Left ventricle myocardium inferior (tissue), 1 donor: ENCODE data around the gene CNGA1. TPM values are rescaled to one million over a fixed set of nuclear protein-coding genes. Genes with fewer than 3 reads are reported as not detected.

Experiments used
- DNase-seq: peaks from one replicate; pipeline ENCODE4 v3.0.0-alpha.2; 2020
- H3K27ac ChIP-seq: fragments of 200-600 bp; replicated peaks from 2 replicates; pipeline ENCODE4 v1.8.0; 2021
- H3K27me3 ChIP-seq: fragments of 200-600 bp; 2 replicates; pipeline ENCODE4 v1.8.0; 2021; ENCODE audit warnings: low read depth
- H3K36me3 ChIP-seq: fragments of 200-600 bp; 2 replicates; pipeline ENCODE4 v1.8.0; 2021
- H3K4me1 ChIP-seq: fragments of 200-600 bp; 2 replicates; pipeline ENCODE4 v1.8.0; 2021
- H3K4me3 ChIP-seq: fragments of 200-600 bp; 2 replicates; pipeline ENCODE4 v1.8.0; 2021; ENCODE audit warnings: mild to moderate bottlenecking, moderate library complexity
- H3K9me3 ChIP-seq: fragments of 200-600 bp; replicated peaks from 2 replicates; pipeline ENCODE4 v1.8.0; 2021
- intact Hi-C: fragments of 100-400 bp; cut with micrococcal nuclease; formaldehyde crosslinking; loops from one replicate; pipeline ENCODE4 v1.11.0; 2022
- total RNA-seq: library from RNA; stranded (reverse); fragmentation: NEBNext Ultra II Directional; extraction: Animal tissue kit (Norgen Biotek cat#: 25700); gene quantifications from one replicate; pipeline ENCODE4 v1.2.1, GENCODE V29; 2021
- TF ChIP-seq, protein P1 (sequence below): fragments of 200-600 bp; IDR thresholded peaks from 2 replicates; pipeline ENCODE4 v1.8.0; 2021; ENCODE audit warnings: antibody characterized with exemption, mild to moderate bottlenecking, borderline replicate concordance
- donor health status: DM: no; HTN: yes; CAD: no; lungs with severe emphysema.

CNGA1 gene
- total RNA-seq, 1 donor from 2014 or later, result not detected

- Histone ChIP-seq H3K27ac (no peak overlapping the region), H3K9me3 (no peaks in the 10 kb centered on the region), H3K4me1 (no peaks in the 10 kb centered on the region), H3K27me3 (no peaks in the 10 kb centered on the region), H3K4me3 (no peak overlapping the region), H3K36me3 (peaks cover 68% of the 10 kb centered on the region)
- TF ChIP-seq, protein P1, sequence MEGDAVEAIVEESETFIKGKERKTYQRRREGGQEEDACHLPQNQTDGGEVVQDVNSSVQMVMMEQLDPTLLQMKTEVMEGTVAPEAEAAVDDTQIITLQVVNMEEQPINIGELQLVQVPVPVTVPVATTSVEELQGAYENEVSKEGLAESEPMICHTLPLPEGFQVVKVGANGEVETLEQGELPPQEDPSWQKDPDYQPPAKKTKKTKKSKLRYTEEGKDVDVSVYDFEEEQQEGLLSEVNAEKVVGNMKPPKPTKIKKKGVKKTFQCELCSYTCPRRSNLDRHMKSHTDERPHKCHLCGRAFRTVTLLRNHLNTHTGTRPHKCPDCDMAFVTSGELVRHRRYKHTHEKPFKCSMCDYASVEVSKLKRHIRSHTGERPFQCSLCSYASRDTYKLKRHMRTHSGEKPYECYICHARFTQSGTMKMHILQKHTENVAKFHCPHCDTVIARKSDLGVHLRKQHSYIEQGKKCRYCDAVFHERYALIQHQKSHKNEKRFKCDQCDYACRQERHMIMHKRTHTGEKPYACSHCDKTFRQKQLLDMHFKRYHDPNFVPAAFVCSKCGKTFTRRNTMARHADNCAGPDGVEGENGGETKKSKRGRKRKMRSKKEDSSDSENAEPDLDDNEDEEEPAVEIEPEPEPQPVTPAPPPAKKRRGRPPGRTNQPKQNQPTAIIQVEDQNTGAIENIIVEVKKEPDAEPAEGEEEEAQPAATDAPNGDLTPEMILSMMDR, result no peak
- intact Hi-C loops, result no loop called here
- no peak for DNase-seq
Observed at GRCh38 chr4:47907089-47907646, 109.3 kb downstream of the CNGA1 start.

GRCh38 chr4:47899639-47900038 lies 116.8 kb downstream of the CNGA1 start:
- peaks cover 82% of the 10 kb centered on the region for H3K36me3 ChIP-seq
- intact Hi-C loops, result no loop called here
- H3K4me1 ChIP-seq, result no peaks in the 10 kb centered on the region
- no peaks in the 10 kb centered on the region for H3K27me3 ChIP-seq
- TF ChIP-seq, protein P1, result no peak
- no peaks in the 10 kb centered on the region for H3K9me3 ChIP-seq
- no peak for DNase-seq
- no peak overlapping the region for H3K27ac ChIP-seq
- H3K4me3 ChIP-seq, result no peak overlapping the region

- Histone ChIP-seq H3K27ac (no peak overlapping the region), H3K4me1 (no peaks in the 10 kb centered on the region), H3K36me3 (peaks cover 91% of the 10 kb centered on the region), H3K9me3 (no peaks in the 10 kb centered on the region), H3K27me3 (no peaks in the 10 kb centered on the region), H3K4me3 (no peak overlapping the region)
- intact Hi-C loops, result no loop called here
- DNase-seq, result no peak
- TF ChIP-seq, protein P1, result no peak
Observed at GRCh38 chr4:47891928-47892327, 124.6 kb downstream of the CNGA1 start.

Other genes starting within 250 kb of the CNGA1 start
- 92.0 TPM for gene CORIN, start 178.6 kb downstream of the CNGA1 start, total RNA-seq
- gene NFXL1, start 102.1 kb downstream of the CNGA1 start, total RNA-seq, result 4.8 TPM
- 0.25 TPM for gene NIPAL1, start 91 bp upstream of the CNGA1 start, total RNA-seq
- gene TXK, start 117.6 kb upstream of the CNGA1 start, total RNA-seq, result 0.71 TPM